Measurements from ENCODE around the gene ACBD6. TPM values are rescaled to one million over a fixed set of nuclear protein-coding genes. Genes with fewer than 3 reads are reported as not detected.

Gene ACBD6
- total and polyA plus RNA-seq, 7 donors = 12.6 to 20.4 (median 17.3) TPM

DNA sequence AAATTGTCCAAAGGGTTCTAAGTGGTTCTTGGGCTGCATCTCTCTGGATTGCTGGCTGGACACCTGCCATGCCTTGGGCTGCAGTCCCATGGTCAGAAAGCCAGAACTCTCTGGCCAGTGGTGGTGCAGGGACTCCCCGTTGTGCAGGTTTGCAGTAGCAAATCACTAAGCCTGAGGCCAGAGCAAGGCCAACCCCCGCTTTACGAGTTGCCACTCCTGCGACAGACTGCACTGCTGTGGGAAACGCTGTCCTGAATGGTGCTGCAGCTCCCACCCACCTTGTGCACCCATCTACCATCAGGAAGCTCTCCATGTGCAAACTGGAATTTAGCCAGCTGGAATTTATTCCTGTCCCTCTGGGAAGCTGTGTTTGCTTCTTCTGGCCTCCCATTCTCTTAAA lies 226.7 kb downstream of the ACBD6 start:
- Histone ChIP-seq H3K4me1 (peaks cover 6% of the 10 kb centered on the region), H3K36me3 (ENCODE audit: insufficient read depth in 1 of 2, low read depth in 1 of 2) (peaks cover 0 to under 1% of the 10 kb centered on the region in 2 donors), H3K27me3 (ENCODE audit: insufficient read depth in 3 of 3, low read length in 2 of 3) (no peaks in the 10 kb centered on the region), H3K9me3 (no peaks in the 10 kb centered on the region), H3K4me3 (no peak overlapping the region), H3K27ac (no peak overlapping the region)
- intact Hi-C loops (cut with DNase I) = no loop called here
- TF ChIP-seq CTCF (IDR thresholded peaks at IDR 0.05) = no peak
- DNase-seq (no peak), ATAC-seq (no peak)
- 84 to 94% (median 87%) methylated on average over 5 of the region's 5 CpGs for WGBS, 3 donors

- DNase-seq = no peak
- 96 to 97% (median 96%) methylated on average over 11 of the region's 11 CpGs for WGBS, 3 donors
- intact Hi-C loops (cut with DNase I) = no loop called here
- no peak for TF ChIP-seq CTCF (IDR thresholded peaks at IDR 0.05)
- no peaks in the 10 kb centered on the region for H3K9me3 ChIP-seq
- no peak overlapping the region for H3K27ac ChIP-seq
- no peak for ATAC-seq
- H3K4me3 ChIP-seq = no peak overlapping the region
- peaks cover 6% of the 10 kb centered on the region for H3K4me1 ChIP-seq
- H3K27me3 ChIP-seq (ENCODE audit: insufficient read depth in 3 of 3, low read length in 2 of 3) = no peaks in the 10 kb centered on the region
- H3K36me3 ChIP-seq (ENCODE audit: insufficient read depth in 1 of 2, low read depth in 1 of 2) = no peaks in the 10 kb centered on the region
These were observed 228.2 kb downstream of the ACBD6 start for GRCh38 chr1:180274221-180274620.

DNA sequence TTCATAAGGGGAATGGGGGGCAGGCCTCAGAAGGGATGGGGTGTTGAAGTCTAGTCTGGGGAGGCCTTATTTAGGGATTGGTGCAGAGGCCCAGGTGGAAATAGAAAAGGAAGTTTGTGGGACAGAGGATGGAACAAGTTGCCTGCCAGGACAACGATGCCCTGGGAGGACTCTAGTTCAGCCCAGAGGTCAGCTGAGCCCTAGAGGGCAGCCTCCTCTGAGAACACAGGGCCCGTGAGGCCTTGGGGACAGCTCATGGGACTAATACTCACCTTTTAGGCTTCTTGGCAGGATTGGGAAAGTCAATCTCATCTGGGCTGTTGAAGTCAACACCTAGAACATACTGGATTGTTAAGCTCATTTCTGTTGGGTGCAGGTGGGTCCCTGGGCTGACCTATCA lies 229.3 kb downstream of the ACBD6 start:
- Histone ChIP-seq H3K9me3 (no peaks in the 10 kb centered on the region), H3K4me1 (peaks cover 6% of the 10 kb centered on the region), H3K4me3 (no peak overlapping the region), H3K27ac (no peak overlapping the region), H3K36me3 (ENCODE audit: insufficient read depth in 1 of 2, low read depth in 1 of 2) (no peaks in the 10 kb centered on the region), H3K27me3 (ENCODE audit: insufficient read depth in 3 of 3, low read length in 2 of 3) (no peaks in the 10 kb centered on the region)
- intact Hi-C loops (cut with DNase I) = no loop called here
- TF ChIP-seq CTCF (IDR thresholded peaks at IDR 0.05) = no peak
- ATAC-seq (no peak), DNase-seq (no peak)
- 90 to 99% (median 94%) methylated on average over 2 of the region's 2 CpGs for WGBS, 3 donors

DNA sequence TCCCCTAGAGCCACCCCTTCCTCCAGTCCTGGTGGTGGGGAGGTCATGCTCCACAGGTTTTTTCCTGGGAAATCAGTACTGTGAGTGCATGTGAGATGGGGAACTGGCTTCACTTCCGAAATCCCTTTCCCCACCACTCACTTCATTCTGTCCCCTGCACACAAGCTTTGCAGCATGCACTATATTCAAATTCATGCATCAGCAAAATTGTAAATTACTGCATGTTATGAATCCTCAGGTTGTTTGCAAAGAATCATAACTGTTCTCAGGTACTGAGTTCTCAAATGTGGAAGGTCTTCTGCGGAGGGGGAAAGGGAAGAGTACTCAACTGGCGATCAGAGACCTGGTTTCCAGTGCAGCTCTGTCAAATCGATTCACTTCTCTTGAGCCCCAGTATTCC lies 230.0 kb downstream of the ACBD6 start:
- intact Hi-C loops (cut with DNase I) = no loop called here
- Histone ChIP-seq H3K36me3 (ENCODE audit: insufficient read depth in 1 of 2, low read depth in 1 of 2) (no peaks in the 10 kb centered on the region), H3K4me3 (no peak overlapping the region), H3K27me3 (ENCODE audit: insufficient read depth in 3 of 3, low read length in 2 of 3) (no peaks in the 10 kb centered on the region), H3K4me1 (peaks cover 6% of the 10 kb centered on the region), H3K27ac (no peak overlapping the region), H3K9me3 (no peaks in the 10 kb centered on the region)
- 94 to 96% (median 94%) methylated on average over 4 of the region's 4 CpGs for WGBS, 3 donors
- no peak for ATAC-seq
- DNase-seq = no peak
- TF ChIP-seq CTCF (IDR thresholded peaks at IDR 0.05) = no peak
